NCI-H128 (cell line): ENCODE measurements around the gene IL2.

Experiments
- DNase-seq: peaks from one replicate; lab custom pipeline; 2025; ENCODE audit not compliant: unreplicated experiment; lab: John Stamatoyannopoulos, UW

The IL2 gene

GRCh38 chr4:122456231-122457116 lies at the start of gene IL2:
Gene IL2, minus strand, starts transcription at chr4:122456725. Its CDS starts 285 bp downstream, at chr4:122456440.
- DNase-seq = no peak

- DNase-seq = no peak
Observed at GRCh38 chr4:122503214-122503613, 46.7 kb upstream of the IL2 start.

DNA sequence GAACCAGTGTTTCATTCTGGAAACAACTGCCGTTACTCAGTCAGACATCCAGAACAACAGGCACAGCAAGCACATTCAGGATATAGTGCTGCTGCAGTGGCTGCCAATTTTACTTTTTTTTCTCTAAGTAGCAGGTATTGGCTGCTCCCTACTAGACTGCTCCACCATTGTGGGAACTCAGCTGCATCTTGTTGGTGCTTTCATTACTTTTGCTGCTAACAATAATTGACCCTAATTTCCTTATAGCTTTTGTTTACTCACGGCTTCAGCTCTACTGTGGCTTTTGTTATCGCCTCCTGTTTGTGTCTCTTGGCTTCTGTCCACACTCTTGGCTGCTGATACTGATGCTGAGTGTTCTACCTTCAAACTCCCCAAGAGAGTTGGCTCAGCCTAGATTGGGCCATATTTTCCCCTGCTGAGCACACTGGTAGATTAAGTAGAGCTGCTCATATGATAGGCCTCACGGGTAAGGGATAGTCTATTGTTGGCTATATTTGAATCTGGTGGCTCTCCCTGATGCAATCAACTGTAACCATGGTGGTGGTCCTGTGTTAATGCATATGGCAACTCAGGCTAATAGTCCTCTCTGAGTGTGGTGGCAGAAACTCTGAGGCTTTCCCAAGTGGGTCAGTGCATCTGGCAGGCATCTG lies 44.5 kb upstream of the IL2 start:
- DNase-seq = no peak

GRCh38 chr4:122489061-122489460 lies 32.5 kb upstream of the IL2 start:
- no peak for DNase-seq

DNA sequence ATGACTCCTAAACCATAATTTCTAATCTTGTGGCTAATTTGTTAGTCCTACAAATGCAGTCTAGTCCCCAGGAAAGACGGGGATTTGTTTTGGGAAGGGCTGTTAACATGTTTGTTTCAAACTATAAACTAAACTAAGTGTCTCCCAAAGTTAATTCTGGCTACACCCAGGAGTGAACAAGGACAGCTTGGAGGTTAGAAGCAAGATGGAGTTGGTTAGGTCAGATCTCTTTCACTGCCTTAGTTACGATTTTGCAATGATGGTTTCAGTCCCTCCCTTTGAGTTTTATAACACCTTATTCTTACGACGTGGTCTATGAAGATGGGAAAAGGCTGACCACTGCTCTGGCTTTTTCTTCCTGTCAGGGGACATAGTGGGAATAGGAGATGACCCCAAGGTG lies 27.0 kb upstream of the IL2 start:
- DNase-seq = no peak

GRCh38 chr4:122481766-122482405 lies 25.4 kb upstream of the IL2 start:
- DNase-seq = no peak

DNA sequence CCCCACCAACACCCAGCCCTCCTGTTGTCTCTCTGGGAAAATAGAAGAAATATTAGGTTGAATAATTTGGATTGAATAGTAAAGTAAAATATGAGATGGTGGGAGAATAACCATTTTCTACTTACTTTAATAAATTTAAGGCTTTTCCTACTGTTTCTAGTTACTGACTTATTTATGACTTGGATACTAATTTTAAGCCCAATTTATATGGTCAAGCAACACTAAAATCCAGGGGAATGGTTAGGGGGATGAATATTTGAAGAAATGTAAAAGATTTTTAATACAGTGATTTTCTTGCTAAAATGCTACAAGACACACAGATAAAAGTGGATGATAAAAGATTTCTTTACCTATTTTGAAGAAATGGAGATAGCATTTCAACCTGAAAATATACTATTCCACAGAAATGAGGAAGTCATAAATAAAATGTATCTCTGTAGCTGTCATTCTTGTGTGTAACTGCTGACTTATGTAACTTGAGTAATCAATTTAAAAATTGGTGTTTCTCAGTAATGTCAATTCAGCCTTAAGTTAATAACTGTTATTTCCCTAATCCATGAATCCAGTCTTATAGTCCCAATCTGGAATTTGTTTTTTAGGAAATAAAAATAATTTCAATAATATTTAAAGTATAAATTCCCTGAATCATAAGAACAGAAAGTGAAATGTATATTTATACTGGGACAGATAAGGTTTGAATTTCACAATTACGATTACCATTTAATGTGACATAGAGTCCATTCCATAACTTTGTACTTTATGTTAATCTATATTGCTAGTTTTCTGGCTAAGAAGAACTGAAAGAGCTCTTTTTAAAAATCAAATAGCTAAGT lies 24.3 kb upstream of the IL2 start:
- DNase-seq = no peak

DNA sequence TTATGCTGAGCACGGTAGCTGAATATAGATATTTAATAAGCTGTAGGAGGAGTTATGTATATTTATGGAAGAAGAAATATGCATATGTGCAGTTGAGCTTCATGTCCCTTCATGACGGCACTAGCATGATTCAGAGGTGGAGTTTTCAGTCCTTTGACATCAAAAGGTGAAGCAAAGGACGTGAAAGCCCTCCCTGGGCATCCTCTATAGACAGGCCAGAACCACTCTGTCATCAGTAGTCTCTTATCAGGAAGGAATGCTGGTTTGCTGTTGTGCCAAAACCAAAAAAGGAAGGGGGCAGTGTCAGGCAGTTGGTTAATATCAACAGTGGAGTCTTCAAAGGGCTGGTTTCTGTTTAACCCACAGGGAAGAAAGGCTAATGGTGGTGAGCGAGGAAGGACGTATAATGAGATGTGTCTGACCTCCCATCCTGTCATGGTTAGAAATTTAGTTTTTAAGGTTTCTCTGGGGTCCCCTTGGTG lies 23.5 kb upstream of the IL2 start:
- DNase-seq = no peak

GRCh38 chr4:122476745-122477144 lies 20.2 kb upstream of the IL2 start:
- DNase-seq = no peak

DNA sequence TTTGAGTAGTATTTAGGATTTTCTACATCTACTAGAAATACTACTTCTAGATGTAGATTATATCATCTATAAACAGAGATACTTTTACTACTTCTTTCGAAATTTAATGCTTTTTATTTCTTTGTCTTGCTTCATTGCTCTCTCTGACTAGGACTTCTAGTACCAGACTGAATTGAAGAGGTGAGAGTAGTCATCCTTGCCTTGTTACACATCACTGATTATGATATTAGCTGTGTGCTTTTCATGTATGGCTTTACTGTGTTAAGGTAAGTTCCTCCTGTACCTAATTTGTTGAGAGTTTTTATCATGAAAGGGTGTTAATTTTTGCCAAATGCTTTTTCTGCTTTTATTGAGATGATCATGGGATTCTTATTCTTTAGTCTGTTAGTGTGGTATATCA lies 19.6 kb upstream of the IL2 start:
- DNase-seq = no peak

- DNase-seq = no peak
Observed at GRCh38 chr4:122475233-122475632, 18.7 kb upstream of the IL2 start.

GRCh38 chr4:122469457-122469856 lies 12.9 kb upstream of the IL2 start:
- no peak for DNase-seq

DNA sequence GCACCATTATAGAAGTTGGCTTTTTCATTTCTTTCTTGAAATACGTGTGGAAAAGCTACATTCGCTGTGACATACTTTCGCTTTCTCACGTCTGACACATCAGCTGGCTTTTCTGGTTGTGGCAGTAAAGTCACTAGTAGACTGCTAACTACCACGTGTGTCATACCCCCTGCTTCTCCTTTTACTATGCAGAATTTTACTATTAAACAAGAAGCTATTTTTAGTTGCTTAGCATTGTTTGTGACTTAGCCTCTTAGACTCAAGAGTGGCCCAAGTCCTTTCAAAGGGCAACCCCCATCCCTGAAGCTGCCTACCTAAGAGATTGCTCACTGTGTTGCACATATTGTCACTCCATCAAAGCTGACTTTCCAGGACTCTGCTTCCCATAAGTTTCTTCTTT lies 2.1 kb upstream of the IL2 start:
- no peak for DNase-seq

- DNase-seq = no peak
Observed at GRCh38 chr4:122453384-122453995, 3.0 kb downstream of the IL2 start.

- no peak for DNase-seq
Observed at GRCh38 chr4:122450847-122451246, 5.7 kb downstream of the IL2 start.

GRCh38 chr4:122434285-122434684 lies 22.2 kb downstream of the IL2 start:
- DNase-seq = no peak

- DNase-seq = no peak
Observed at GRCh38 chr4:122431351-122431750, 25.2 kb downstream of the IL2 start.

- no peak for DNase-seq
Observed at GRCh38 chr4:122423246-122423645, 33.3 kb downstream of the IL2 start.

- DNase-seq = no peak
Observed at GRCh38 chr4:122412547-122412946, 44.0 kb downstream of the IL2 start.

DNA sequence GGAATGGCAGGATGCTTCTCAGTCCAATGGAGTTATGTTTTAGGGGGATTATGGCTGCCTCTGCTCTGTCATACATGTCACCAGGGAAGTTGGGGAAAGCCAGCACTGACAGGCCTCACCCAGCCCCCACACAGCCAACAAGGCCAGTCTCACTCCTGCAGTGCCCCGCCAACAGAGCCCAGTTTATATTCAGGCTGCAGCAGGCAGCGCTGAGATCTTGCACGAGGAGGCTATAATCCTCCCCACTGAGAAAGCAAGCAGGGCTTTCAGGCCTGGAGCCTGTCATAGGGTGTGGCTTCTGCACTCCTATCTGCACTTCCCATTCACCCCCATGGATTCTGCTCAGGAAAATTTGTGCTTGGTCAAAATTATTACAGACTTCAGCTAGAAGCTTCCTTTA lies 52.7 kb downstream of the IL2 start:
- no peak for DNase-seq
